ENCODE data around the gene ING3. TPM values are rescaled to one million over a fixed set of nuclear protein-coding genes. Genes with fewer than 3 reads are reported as not detected.

ING3 gene
- total and polyA plus RNA-seq, 2 of the 8 experiments (the other 6 are each of a cell fraction or from before 2014, with no cell fraction given), result 6.0 to 17.7 TPM

DNA sequence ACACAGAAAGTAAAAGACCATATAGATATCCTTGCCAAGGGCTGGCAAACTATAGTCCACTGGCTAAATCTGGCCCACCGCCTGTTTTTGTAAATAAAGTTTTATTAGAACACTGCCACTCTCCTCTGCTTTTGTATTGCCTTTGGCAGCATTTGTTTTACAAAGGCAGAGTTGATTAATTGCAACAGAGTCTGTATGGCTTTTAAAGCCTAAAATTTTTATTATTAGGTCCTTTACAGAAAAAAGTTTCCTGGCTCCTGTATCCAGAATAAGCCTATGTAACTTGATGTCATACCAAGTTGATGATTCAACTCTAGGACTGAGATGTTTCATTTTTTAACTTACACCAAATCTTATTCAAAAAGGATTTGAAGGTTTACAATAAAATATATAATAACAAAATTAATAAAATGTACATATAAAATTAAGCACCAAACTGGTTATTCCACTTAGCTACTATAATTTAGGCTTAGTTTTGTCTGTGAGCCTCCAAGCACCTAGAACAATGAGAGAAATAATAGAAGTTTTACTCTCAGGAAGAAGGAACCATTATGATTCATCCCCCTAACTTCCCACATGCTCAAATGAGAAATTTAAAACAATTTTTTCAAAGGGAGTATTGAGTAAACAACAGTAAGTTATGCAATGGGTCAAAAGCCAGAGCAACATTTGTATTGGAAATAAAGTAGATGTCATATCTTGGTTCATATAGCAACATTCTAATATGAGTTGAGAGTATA, 69.8 kb downstream of the ING3 start (continued):
- TF ChIP-seq, protein P1, sequence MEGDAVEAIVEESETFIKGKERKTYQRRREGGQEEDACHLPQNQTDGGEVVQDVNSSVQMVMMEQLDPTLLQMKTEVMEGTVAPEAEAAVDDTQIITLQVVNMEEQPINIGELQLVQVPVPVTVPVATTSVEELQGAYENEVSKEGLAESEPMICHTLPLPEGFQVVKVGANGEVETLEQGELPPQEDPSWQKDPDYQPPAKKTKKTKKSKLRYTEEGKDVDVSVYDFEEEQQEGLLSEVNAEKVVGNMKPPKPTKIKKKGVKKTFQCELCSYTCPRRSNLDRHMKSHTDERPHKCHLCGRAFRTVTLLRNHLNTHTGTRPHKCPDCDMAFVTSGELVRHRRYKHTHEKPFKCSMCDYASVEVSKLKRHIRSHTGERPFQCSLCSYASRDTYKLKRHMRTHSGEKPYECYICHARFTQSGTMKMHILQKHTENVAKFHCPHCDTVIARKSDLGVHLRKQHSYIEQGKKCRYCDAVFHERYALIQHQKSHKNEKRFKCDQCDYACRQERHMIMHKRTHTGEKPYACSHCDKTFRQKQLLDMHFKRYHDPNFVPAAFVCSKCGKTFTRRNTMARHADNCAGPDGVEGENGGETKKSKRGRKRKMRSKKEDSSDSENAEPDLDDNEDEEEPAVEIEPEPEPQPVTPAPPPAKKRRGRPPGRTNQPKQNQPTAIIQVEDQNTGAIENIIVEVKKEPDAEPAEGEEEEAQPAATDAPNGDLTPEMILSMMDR (IDR thresholded peaks at IDR 0.05; ENCODE audit: control extremely low read depth in 1 of 3, insufficient read depth in 1 of 3, low read depth in 1 of 3, low read length in 3 of 3), result no peak
- TF ChIP-seq SUZ12 (IDR thresholded peaks at IDR 0.05; ENCODE audit: low read length) (no peak), EGR1 (IDR thresholded peaks at IDR 0.05; ENCODE audit: borderline replicate concordance, low read depth, low read length) (no peak), EP300 (IDR thresholded peaks at IDR 0.05; ENCODE audit: borderline replicate concordance in 1 of 2, low read depth in 2 of 2, low read length in 2 of 2) (no peak), SP4 (IDR thresholded peaks at IDR 0.05; ENCODE audit: low read length) (no peak), CREB1 (IDR thresholded peaks at IDR 0.05) (no peak), CBX5 (IDR thresholded peaks at IDR 0.05; ENCODE audit: low read depth, low read length) (no peak)
- TF ChIP-seq, protein P2, sequence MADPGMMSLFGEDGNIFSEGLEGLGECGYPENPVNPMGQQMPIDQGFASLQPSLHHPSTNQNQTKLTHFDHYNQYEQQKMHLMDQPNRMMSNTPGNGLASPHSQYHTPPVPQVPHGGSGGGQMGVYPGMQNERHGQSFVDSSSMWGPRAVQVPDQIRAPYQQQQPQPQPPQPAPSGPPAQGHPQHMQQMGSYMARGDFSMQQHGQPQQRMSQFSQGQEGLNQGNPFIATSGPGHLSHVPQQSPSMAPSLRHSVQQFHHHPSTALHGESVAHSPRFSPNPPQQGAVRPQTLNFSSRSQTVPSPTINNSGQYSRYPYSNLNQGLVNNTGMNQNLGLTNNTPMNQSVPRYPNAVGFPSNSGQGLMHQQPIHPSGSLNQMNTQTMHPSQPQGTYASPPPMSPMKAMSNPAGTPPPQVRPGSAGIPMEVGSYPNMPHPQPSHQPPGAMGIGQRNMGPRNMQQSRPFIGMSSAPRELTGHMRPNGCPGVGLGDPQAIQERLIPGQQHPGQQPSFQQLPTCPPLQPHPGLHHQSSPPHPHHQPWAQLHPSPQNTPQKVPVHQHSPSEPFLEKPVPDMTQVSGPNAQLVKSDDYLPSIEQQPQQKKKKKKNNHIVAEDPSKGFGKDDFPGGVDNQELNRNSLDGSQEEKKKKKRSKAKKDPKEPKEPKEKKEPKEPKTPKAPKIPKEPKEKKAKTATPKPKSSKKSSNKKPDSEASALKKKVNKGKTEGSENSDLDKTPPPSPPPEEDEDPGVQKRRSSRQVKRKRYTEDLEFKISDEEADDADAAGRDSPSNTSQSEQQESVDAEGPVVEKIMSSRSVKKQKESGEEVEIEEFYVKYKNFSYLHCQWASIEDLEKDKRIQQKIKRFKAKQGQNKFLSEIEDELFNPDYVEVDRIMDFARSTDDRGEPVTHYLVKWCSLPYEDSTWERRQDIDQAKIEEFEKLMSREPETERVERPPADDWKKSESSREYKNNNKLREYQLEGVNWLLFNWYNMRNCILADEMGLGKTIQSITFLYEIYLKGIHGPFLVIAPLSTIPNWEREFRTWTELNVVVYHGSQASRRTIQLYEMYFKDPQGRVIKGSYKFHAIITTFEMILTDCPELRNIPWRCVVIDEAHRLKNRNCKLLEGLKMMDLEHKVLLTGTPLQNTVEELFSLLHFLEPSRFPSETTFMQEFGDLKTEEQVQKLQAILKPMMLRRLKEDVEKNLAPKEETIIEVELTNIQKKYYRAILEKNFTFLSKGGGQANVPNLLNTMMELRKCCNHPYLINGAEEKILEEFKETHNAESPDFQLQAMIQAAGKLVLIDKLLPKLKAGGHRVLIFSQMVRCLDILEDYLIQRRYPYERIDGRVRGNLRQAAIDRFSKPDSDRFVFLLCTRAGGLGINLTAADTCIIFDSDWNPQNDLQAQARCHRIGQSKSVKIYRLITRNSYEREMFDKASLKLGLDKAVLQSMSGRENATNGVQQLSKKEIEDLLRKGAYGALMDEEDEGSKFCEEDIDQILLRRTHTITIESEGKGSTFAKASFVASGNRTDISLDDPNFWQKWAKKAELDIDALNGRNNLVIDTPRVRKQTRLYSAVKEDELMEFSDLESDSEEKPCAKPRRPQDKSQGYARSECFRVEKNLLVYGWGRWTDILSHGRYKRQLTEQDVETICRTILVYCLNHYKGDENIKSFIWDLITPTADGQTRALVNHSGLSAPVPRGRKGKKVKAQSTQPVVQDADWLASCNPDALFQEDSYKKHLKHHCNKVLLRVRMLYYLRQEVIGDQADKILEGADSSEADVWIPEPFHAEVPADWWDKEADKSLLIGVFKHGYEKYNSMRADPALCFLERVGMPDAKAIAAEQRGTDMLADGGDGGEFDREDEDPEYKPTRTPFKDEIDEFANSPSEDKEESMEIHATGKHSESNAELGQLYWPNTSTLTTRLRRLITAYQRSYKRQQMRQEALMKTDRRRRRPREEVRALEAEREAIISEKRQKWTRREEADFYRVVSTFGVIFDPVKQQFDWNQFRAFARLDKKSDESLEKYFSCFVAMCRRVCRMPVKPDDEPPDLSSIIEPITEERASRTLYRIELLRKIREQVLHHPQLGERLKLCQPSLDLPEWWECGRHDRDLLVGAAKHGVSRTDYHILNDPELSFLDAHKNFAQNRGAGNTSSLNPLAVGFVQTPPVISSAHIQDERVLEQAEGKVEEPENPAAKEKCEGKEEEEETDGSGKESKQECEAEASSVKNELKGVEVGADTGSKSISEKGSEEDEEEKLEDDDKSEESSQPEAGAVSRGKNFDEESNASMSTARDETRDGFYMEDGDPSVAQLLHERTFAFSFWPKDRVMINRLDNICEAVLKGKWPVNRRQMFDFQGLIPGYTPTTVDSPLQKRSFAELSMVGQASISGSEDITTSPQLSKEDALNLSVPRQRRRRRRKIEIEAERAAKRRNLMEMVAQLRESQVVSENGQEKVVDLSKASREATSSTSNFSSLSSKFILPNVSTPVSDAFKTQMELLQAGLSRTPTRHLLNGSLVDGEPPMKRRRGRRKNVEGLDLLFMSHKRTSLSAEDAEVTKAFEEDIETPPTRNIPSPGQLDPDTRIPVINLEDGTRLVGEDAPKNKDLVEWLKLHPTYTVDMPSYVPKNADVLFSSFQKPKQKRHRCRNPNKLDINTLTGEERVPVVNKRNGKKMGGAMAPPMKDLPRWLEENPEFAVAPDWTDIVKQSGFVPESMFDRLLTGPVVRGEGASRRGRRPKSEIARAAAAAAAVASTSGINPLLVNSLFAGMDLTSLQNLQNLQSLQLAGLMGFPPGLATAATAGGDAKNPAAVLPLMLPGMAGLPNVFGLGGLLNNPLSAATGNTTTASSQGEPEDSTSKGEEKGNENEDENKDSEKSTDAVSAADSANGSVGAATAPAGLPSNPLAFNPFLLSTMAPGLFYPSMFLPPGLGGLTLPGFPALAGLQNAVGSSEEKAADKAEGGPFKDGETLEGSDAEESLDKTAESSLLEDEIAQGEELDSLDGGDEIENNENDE (IDR thresholded peaks at IDR 0.05; ENCODE audit: insufficient replicate concordance, low read length), result no peak
